Trophoblast cell (in vitro differentiated cells and primary cell): ENCODE results near the gene MEX3B.

ENCODE experiments used
- DNase-seq, 2 donors: peaks; one replicate each; pipeline ENCODE4 v3.0.0-alpha.2; 2016
- H2AFZ ChIP-seq: 2 replicates; pipeline ENCODE4 v1.6.1; 2013; ENCODE audit warnings: low read length, moderate library complexity, mild to moderate bottlenecking; ENCODE audit not compliant: insufficient read depth, poor library complexity
- H2AK5ac ChIP-seq: 2 replicates; pipeline ENCODE4 v1.6.1; 2013; ENCODE audit warnings: mild to moderate bottlenecking, low read length
- H2BK120ac ChIP-seq: 2 replicates; pipeline ENCODE4 v1.6.1; 2013; ENCODE audit warnings: low read length, mild to moderate bottlenecking, moderate library complexity; ENCODE audit not compliant: insufficient read depth, poor library complexity
- H2BK12ac ChIP-seq: 2 replicates; pipeline ENCODE4 v1.6.1; 2013; ENCODE audit warnings: mild to moderate bottlenecking, low read length, moderate library complexity
- H2BK5ac ChIP-seq: 2 replicates; pipeline ENCODE4 v1.6.1; 2013; ENCODE audit warnings: low read length, low read depth, moderate library complexity, mild to moderate bottlenecking; ENCODE audit not compliant: poor library complexity
- H3K14ac ChIP-seq: 2 replicates; pipeline ENCODE4 v1.6.1; 2013; ENCODE audit warnings: mild to moderate bottlenecking, low read length
- H3K18ac ChIP-seq: 2 replicates; pipeline ENCODE4 v1.6.1; 2013; ENCODE audit warnings: mild to moderate bottlenecking, low read length
- H3K23ac ChIP-seq: 2 replicates; pipeline ENCODE4 v1.6.1; 2013; ENCODE audit warnings: low read length
- H3K27ac ChIP-seq: 2 replicates; pipeline ENCODE4 v1.5.1; 2013; ENCODE audit warnings: low read depth, mild to moderate bottlenecking, inconsistent platforms, low read length, moderate library complexity
- H3K27me3 ChIP-seq: 2 replicates; pipeline ENCODE4 v1.6.1; 2013; ENCODE audit warnings: inconsistent platforms, mild to moderate bottlenecking, low read length, moderate library complexity; ENCODE audit not compliant: insufficient read depth
- H3K36me3 ChIP-seq, 2 experiments: 1 replicate in 1 of 2; 2 replicates in 1 of 2; pipeline ENCODE4 v1.6.1; 2013; ENCODE audit warnings: low read length in 2 of 2, mild to moderate bottlenecking in 2 of 2, moderate library complexity in 1 of 2; ENCODE audit not compliant: insufficient read depth in 2 of 2, control insufficient read depth in 1 of 2
- H3K4ac ChIP-seq: 2 replicates; pipeline ENCODE4 v1.6.1; 2013; ENCODE audit warnings: low read depth, mild to moderate bottlenecking, low read length, moderate library complexity
- H3K4me1 ChIP-seq, 2 experiments: 1 replicate in 1 of 2; 2 replicates in 1 of 2; pipeline ENCODE4 v1.6.1; 2013; ENCODE audit warnings: low read length in 2 of 2, mild to moderate bottlenecking in 2 of 2, moderate library complexity in 1 of 2; ENCODE audit not compliant: insufficient read depth in 2 of 2, control insufficient read depth in 1 of 2
- H3K4me2 ChIP-seq: 2 replicates; pipeline ENCODE4 v1.6.1; 2013; ENCODE audit warnings: inconsistent platforms, mild to moderate bottlenecking, low read length, moderate library complexity
- H3K4me3 ChIP-seq: 2 replicates; pipeline ENCODE4 v1.5.1; 2013; ENCODE audit warnings: mild to moderate bottlenecking, low read depth, low read length, inconsistent platforms
- H3K79me1 ChIP-seq: one replicate; pipeline ENCODE4 v1.6.1; 2013; ENCODE audit warnings: low read length
- H3K79me2 ChIP-seq: 2 replicates; pipeline ENCODE4 v1.6.1; 2013; ENCODE audit warnings: low read length, mild to moderate bottlenecking; ENCODE audit not compliant: control insufficient read depth, insufficient read depth, poor library complexity
- H3K9ac ChIP-seq: 2 replicates; pipeline ENCODE4 v1.6.1; 2013; ENCODE audit warnings: mild to moderate bottlenecking, low read length
- H3K9me3 ChIP-seq: 2 replicates; pipeline ENCODE4 v1.6.1; 2013; ENCODE audit warnings: low read depth, mild to moderate bottlenecking, control low read depth, inconsistent platforms, low read length; ENCODE audit not compliant: insufficient read depth
- H4K12ac ChIP-seq: 2 replicates; pipeline ENCODE4 v1.6.1; 2013; ENCODE audit warnings: low read depth, mild to moderate bottlenecking, low read length, moderate library complexity
- H4K8ac ChIP-seq: 2 replicates; pipeline ENCODE4 v1.6.1; 2013; ENCODE audit warnings: low read depth, mild to moderate bottlenecking, low read length, moderate library complexity
- H4K91ac ChIP-seq: one replicate; pipeline ENCODE4 v1.6.1; 2013; ENCODE audit warnings: low read depth, mild to moderate bottlenecking, low read length, moderate library complexity
- WGBS: extraction: QIAGEN DNeasy Blood & Tissue Kit; methylation state at CpG from one replicate; pipeline ENCODE4 v1.1.7; 2013; ENCODE audit warnings: missing lambda C conversion rate; ENCODE audit not compliant: insufficient read length, insufficient coverage; ENCODE audit errors: extremely low coverage; 5-methylcytosine and 5-hydroxymethylcytosine counted together

The MEX3B gene

GRCh38 chr15:82086243-82086995 is 40.6 kb upstream of the MEX3B start:
- no peaks in the 10 kb centered on the region for H3K27me3 ChIP-seq

GRCh38 chr15:82081914-82082762 is 36.3 kb upstream of the MEX3B start:
- no peak overlapping the region for H2AK5ac ChIP-seq
- no peak overlapping the region for H3K4me3 ChIP-seq
- no peaks in the 10 kb centered on the region for H3K36me3 ChIP-seq
- H3K79me2 ChIP-seq: no peaks in the 10 kb centered on the region
- no peak overlapping the region for H3K9ac ChIP-seq
- DNase-seq: no peak
- no peak overlapping the region for H4K91ac ChIP-seq
- no peak overlapping the region for H3K23ac ChIP-seq
- H3K79me1 ChIP-seq: no peaks in the 10 kb centered on the region
- peaks cover 2% of the 10 kb centered on the region for H3K9me3 ChIP-seq
- H4K12ac ChIP-seq: no peak overlapping the region
- no peak overlapping the region for H3K4ac ChIP-seq
- no peak overlapping the region for H3K4me2 ChIP-seq
- H4K8ac ChIP-seq: no peak overlapping the region
- WGBS: no CpG with 5 or more reads among the region's 14 CpGs
- no peak overlapping the region for H2AFZ ChIP-seq
- H3K18ac ChIP-seq: no peak overlapping the region
- no peak overlapping the region for H3K27ac ChIP-seq
- H3K14ac ChIP-seq: no peak overlapping the region
- H2BK120ac ChIP-seq: no peak overlapping the region
- no peak overlapping the region for H2BK12ac ChIP-seq
- no peaks in the 10 kb centered on the region for H3K4me1 ChIP-seq
- H3K27me3 ChIP-seq: no peaks in the 10 kb centered on the region
- H2BK5ac ChIP-seq: no peak overlapping the region

More at GRCh38 chr15:82086243-82086995, 40.6 kb upstream of the MEX3B start:
- no peak overlapping the region for H3K27ac ChIP-seq
- H3K4ac ChIP-seq: no peak overlapping the region
- H3K18ac ChIP-seq: no peak overlapping the region
- H3K9ac ChIP-seq: no peak overlapping the region
- H3K14ac ChIP-seq: no peak overlapping the region
- no peak overlapping the region for H3K4me2 ChIP-seq
- H2AFZ ChIP-seq: no peak overlapping the region
- H3K9me3 ChIP-seq: peaks cover 2% of the 10 kb centered on the region
- H4K91ac ChIP-seq: no peak overlapping the region
- H2BK5ac ChIP-seq: no peak overlapping the region
- no peak overlapping the region for H2BK120ac ChIP-seq
- H4K8ac ChIP-seq: no peak overlapping the region
- DNase-seq: no peak
- H2AK5ac ChIP-seq: no peak overlapping the region
- no peaks in the 10 kb centered on the region for H3K36me3 ChIP-seq
- WGBS: no CpG with 5 or more reads among the region's 16 CpGs
- H4K12ac ChIP-seq: no peak overlapping the region
- H3K4me1 ChIP-seq: no peaks in the 10 kb centered on the region
- H3K4me3 ChIP-seq: no peak overlapping the region
- no peaks in the 10 kb centered on the region for H3K79me2 ChIP-seq
- no peaks in the 10 kb centered on the region for H3K79me1 ChIP-seq
- H2BK12ac ChIP-seq: no peak overlapping the region
- no peak overlapping the region for H3K23ac ChIP-seq

- H3K23ac ChIP-seq: no peak overlapping the region
- H2AFZ ChIP-seq: no peak overlapping the region
- H3K4me3 ChIP-seq: no peak overlapping the region
- no peak overlapping the region for H3K4ac ChIP-seq
- no peak overlapping the region for H2BK120ac ChIP-seq
- H3K79me2 ChIP-seq: no peaks in the 10 kb centered on the region
- H4K91ac ChIP-seq: no peak overlapping the region
- no peaks in the 10 kb centered on the region for H3K36me3 ChIP-seq
- no CpG with 5 or more reads among the region's 6 CpGs for WGBS
- no peak overlapping the region for H3K14ac ChIP-seq
- H3K18ac ChIP-seq: no peak overlapping the region
- H2BK12ac ChIP-seq: no peak overlapping the region
- no peaks in the 10 kb centered on the region for H3K27me3 ChIP-seq
- H3K9ac ChIP-seq: no peak overlapping the region
- no peak overlapping the region for H3K4me2 ChIP-seq
- H4K8ac ChIP-seq: no peak overlapping the region
- H3K27ac ChIP-seq: no peak overlapping the region
- peaks cover under 1% of the 10 kb centered on the region for H3K9me3 ChIP-seq
- no peaks in the 10 kb centered on the region for H3K4me1 ChIP-seq
- H3K79me1 ChIP-seq: no peaks in the 10 kb centered on the region
- no peak overlapping the region for H2AK5ac ChIP-seq
- H2BK5ac ChIP-seq: no peak overlapping the region
- H4K12ac ChIP-seq: no peak overlapping the region
- no peak for DNase-seq
These were observed 35.0 kb upstream of the MEX3B start for GRCh38 chr15:82080774-82081173.

- no peak overlapping the region for H3K4me3 ChIP-seq
- H4K8ac ChIP-seq: no peak overlapping the region
- no peaks in the 10 kb centered on the region for H3K9me3 ChIP-seq
- no peak overlapping the region for H2BK12ac ChIP-seq
- H3K36me3 ChIP-seq: no peaks in the 10 kb centered on the region
- no peaks in the 10 kb centered on the region for H3K27me3 ChIP-seq
- no peak overlapping the region for H2AK5ac ChIP-seq
- H3K4ac ChIP-seq: no peak overlapping the region
- H2AFZ ChIP-seq: no peak overlapping the region
- no CpG with 5 or more reads among the region's 5 CpGs for WGBS
- no peak overlapping the region for H2BK5ac ChIP-seq
- no peak overlapping the region for H2BK120ac ChIP-seq
- no peak overlapping the region for H3K23ac ChIP-seq
- H3K4me2 ChIP-seq: no peak overlapping the region
- no peak overlapping the region for H3K18ac ChIP-seq
- no peak overlapping the region for H3K27ac ChIP-seq
- no peak overlapping the region for H3K14ac ChIP-seq
- DNase-seq: no peak
- no peak overlapping the region for H4K91ac ChIP-seq
- H3K4me1 ChIP-seq: no peaks in the 10 kb centered on the region
- no peaks in the 10 kb centered on the region for H3K79me2 ChIP-seq
- no peak overlapping the region for H3K9ac ChIP-seq
- no peaks in the 10 kb centered on the region for H3K79me1 ChIP-seq
- no peak overlapping the region for H4K12ac ChIP-seq
These were observed 33.9 kb upstream of the MEX3B start for GRCh38 chr15:82079736-82080135.
